ENCODE measurements around the gene IL1RL1. TPM values are rescaled to one million over a fixed set of nuclear protein-coding genes. Genes with fewer than 3 reads are reported as not detected.

Gene IL1RL1
- not detected in 2 replicates for total RNA-seq (2014; rRNA removed; shearing (Covaris generic))

GRCh38 chr2:102310964-102311640 lies at the start of gene IL1RL1:
Gene IL1RL1 (plus strand): TSS chr2:102311563. CDS start chr2:102338265, 26,702 bp downstream.
- DNase-seq (ENCODE audit: low read depth): no peak

GRCh38 chr2:102262216-102263129 lies 48.9 kb upstream of the IL1RL1 start:
- DNase-seq (ENCODE audit: low read depth): no peak

GRCh38 chr2:102264952-102265351 lies 46.4 kb upstream of the IL1RL1 start:
- no peak for DNase-seq (ENCODE audit: low read depth)

GRCh38 chr2:102266204-102266603 lies 45.2 kb upstream of the IL1RL1 start:
- no peak for DNase-seq (ENCODE audit: low read depth)

- DNase-seq (ENCODE audit: low read depth): no peak
Measured at GRCh38 chr2:102267774-102268173, 43.6 kb upstream of the IL1RL1 start.

- DNase-seq (ENCODE audit: low read depth): no peak
Measured at GRCh38 chr2:102268510-102269199, 42.7 kb upstream of the IL1RL1 start.

- DNase-seq (ENCODE audit: low read depth): no peak
Measured at GRCh38 chr2:102269200-102269524, 42.2 kb upstream of the IL1RL1 start.

GRCh38 chr2:102271844-102272243 lies 39.5 kb upstream of the IL1RL1 start:
- no peak for DNase-seq (ENCODE audit: low read depth)

- no peak for DNase-seq (ENCODE audit: low read depth)
Measured at GRCh38 chr2:102273619-102274211, 37.6 kb upstream of the IL1RL1 start.

- DNase-seq (ENCODE audit: low read depth): no peak
Measured at GRCh38 chr2:102276549-102277201, 34.7 kb upstream of the IL1RL1 start.

- no peak for DNase-seq (ENCODE audit: low read depth)
Measured at GRCh38 chr2:102277202-102277700, 34.1 kb upstream of the IL1RL1 start.

- no peak for DNase-seq (ENCODE audit: low read depth)
Measured at GRCh38 chr2:102278720-102279390, 32.5 kb upstream of the IL1RL1 start.

- DNase-seq (ENCODE audit: low read depth): no peak
Measured at GRCh38 chr2:102279391-102279735, 32.0 kb upstream of the IL1RL1 start.

- no peak for DNase-seq (ENCODE audit: low read depth)
Measured at GRCh38 chr2:102282678-102283091, 28.7 kb upstream of the IL1RL1 start.

GRCh38 chr2:102283996-102284395 lies 27.4 kb upstream of the IL1RL1 start:
- DNase-seq (ENCODE audit: low read depth): no peak

GRCh38 chr2:102284611-102285010 lies 26.8 kb upstream of the IL1RL1 start:
- no peak for DNase-seq (ENCODE audit: low read depth)

- peak; percentile 12 for DNase-seq (ENCODE audit: low read depth)
Measured at GRCh38 chr2:102285368-102285767, 26.0 kb upstream of the IL1RL1 start.

- no peak for DNase-seq (ENCODE audit: low read depth)
Measured at GRCh38 chr2:102286041-102286440, 25.3 kb upstream of the IL1RL1 start.

GRCh38 chr2:102289129-102289528 lies 22.2 kb upstream of the IL1RL1 start:
- DNase-seq (ENCODE audit: low read depth): no peak

- DNase-seq (ENCODE audit: low read depth): no peak
Measured at GRCh38 chr2:102290594-102290993, 20.8 kb upstream of the IL1RL1 start.
